8988T (cell line): ENCODE results near the gene GPR35.
A peak's percentile ranks its signal among the peaks of the same experiment; 100 is the strongest.

ENCODE experiments used
- DNase-seq: peaks from one replicate; pipeline ENCODE4 v3.0.0; 2011

Gene GPR35

DNA sequence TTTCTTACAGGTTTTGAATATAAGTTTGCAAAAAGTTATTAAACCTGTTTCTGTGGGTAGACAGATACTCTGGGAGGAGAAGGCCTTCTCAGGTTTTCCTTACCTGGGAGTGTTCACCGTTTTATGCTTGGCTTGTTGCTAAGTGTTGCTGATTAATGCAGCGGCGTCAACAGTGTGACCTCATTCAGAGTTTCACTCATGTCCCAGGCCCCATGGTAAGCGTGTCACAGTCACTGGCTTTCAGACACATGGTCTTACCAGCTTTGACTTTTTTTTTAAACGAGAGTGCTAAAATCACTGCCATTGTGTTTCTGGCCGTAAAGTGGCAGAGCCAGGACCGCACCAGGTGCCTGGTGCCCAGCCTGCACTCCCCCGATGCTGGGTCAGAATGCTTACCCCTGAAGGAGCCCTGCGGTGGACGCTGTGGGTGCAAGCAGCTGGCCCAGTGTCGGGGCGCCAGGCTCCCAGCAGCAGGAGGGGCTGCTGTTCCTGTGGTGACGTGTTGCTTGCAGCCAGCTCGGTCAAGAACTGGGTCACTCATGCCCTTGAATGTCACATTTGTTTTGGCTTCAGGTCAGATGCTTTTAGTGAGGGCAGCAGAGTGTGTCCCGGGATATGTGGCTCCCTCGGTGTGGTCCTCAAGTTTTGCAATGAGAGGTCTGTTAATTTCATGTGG is 35.3 kb upstream of the GPR35 start:
- no peak for DNase-seq

DNA sequence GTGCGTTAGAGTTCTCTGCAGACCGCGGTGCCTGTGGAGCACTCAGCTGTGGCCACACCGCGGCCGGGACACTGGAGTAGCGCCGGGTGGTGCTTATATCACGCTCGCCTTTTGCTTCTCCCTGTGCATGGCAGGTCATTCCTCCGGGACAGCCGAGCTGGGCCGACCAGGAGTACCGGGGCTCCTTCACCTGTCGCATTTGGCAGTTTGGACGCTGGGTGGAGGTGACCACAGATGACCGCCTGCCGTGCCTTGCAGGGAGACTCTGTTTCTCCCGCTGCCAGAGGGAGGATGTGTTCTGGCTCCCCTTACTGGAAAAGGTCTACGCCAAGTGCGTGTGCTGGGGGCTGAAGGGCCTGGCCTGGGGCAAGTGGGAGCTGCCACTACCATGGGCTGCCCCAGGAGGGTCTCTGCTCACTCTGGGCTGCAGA is 34.6 kb upstream of the GPR35 start:
- no peak for DNase-seq

DNA sequence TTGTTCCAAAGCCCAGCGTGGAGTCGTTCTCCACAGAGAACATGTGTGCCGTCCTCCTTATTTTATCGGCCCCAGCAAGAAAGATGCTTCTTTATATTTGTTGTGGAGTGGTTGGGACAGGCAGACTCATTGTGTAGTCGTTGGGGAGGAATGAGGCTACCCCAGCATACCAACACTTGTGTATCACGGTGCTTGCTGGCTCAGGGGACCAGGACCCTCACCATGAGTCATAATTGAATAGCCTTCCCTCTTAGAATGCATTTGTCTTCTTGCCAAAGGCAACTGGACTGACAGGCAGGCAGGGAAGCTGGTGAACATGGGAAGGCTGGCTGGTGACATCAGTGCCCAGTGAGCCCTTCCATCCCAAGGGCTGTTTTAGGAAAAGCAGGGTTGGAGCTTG is 34.1 kb upstream of the GPR35 start:
- no peak for DNase-seq

DNA sequence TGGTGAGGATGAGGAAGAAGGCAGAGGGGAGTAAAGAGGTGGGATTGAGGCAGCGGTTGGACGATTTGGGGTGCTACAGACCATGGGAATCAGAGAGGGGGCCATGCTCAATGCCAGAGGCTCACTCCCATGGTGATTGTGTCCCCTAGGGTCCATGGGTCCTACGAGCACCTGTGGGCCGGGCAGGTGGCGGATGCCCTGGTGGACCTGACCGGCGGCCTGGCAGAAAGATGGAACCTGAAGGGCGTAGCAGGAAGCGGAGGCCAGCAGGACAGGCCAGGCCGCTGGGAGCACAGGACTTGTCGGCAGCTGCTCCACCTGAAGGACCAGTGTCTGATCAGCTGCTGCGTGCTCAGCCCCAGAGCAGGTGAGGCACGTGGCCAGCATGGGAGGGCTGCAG is 33.5 kb upstream of the GPR35 start:
- no peak for DNase-seq

DNA sequence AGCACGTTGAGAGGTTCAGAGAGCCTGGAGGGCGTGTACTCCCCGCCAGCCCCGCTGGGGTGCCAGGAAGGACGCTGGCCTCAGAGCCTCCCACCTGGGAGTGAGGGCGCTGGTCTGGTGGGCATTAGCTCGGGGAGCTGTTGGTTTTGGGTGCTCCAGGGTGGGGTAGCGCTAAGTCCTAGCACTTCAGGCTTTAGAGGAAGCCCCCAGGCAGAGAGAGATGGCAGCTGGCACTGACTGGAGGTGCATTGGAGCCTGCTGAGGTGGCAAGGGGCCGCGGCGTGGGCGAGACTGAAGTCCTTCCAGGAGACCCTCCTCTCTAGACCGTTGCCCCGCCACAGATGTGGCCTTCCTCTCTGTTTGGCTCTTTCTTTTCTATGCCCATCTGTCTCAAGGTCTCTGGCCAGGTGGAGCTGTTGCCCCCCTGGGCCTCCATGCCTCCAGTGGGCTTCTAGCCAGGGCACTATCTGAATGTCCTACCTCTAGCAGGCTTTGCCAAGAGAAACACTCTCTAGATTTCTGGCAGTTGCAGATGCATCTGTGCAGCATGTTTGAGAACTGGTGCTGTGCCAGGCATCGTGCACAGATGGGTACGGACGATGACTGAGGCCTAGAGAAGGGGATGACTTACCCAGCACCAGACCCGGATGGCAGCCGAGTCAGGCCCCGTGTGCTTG is 32.1 kb upstream of the GPR35 start:
- DNase-seq = no peak

DNA sequence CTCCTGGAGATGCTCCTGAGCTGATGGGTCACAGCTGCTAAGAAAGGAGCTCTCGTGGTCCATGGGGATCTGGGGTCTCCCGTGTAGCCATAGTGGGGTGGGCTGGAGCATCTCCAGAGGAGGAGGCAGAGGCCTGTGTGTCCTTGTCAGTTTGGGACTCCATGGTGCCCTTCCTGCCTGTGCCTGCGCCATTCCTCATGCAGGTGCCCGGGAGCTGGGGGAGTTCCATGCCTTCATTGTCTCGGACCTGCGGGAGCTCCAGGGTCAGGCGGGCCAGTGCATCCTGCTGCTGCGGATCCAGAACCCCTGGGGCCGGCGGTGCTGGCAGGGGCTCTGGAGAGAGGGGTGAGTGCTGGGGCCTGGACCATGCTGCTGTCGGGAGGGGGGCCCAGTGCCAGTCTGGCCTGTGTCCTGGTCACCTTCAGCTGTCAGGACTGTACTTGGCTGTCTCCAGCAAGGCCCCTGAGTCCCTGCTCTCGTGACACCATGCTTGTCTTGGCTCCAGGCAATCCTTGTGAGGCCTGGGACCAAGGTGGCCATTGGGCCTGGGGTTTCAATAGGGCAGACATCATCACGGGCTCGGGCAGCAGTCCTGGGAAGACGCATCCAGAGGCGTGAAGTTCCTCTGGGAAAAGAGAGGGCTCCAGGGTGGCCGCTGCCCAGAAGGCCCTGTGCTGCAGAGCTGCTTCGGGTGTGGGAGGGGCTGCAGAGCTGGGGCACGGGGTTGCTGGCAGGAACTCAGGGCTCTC is 31.4 kb upstream of the GPR35 start:
- DNase-seq = no peak

DNA sequence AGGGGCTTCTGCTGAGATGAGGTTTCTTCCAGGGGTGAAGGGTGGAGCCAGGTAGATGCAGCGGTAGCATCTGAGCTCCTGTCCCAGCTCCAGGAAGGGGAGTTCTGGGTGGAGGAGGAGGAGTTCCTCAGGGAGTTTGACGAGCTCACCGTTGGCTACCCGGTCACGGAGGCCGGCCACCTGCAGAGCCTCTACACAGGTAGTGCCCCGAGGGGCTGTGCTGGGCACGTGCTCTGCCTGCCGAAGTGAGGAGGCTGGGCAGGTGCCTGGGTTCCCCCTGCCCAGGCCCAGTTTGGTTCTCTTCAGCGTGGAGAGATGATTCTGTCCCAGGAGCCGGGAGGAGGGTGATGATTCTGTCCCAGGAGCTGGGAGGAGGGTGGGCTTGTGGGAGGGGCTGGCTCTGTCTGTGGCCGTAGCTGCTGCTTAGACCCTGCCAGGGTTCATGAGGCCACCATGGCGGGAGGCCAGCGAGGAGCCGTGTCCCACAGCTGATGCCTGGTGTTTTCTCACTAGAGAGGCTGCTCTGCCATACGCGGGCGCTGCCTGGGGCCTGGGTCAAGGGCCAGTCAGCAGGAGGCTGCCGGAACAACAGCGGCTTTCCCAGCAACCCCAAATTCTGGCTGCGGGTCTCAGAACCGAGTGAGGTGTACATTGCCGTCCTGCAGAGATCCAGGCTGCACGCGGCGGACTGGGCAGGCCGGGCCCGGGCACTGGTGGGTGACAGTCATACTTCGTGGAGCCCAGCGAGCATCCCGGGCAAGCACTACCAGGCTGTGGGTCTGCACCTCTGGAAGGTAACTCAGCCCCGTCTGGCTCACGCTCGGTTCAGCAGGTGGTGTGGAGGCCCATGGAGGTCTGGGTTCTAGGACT is 30.5 kb upstream of the GPR35 start:
- no peak for DNase-seq

DNA sequence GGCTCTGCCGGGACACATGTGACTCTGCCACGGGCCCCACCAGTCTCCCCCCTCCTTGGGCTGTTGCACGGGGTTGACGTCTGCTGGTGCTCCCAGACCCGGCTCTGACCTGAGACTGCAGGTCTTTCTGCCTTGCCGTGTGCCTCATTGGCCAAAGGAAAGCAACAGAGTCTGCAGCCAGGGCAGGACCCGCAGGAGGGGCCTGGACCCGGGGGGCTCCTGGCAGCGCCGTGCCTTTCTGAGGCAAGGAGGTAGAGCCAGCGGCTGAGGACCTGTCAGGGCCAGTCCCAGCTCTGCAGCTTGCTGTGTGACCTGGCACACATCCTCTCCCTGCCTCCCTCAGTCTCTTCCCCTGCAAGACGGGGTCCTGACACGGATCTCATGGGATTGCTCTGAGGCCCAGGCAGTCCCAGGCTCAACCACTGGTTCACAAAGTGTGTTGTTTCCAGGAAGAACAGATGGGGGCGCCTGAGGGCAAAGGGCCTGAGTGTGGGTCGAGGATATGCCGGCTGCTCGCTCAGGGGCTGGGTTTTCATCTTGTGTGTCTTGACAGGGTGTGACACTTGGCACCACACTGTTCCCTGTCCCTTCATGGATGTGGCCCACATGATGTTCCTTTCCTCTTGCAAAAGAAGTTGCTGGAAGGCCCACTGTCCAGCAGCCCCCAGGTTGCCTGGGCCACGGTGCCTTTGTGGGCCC is 29.8 kb upstream of the GPR35 start:
- peak; percentile 87 for DNase-seq

DNA sequence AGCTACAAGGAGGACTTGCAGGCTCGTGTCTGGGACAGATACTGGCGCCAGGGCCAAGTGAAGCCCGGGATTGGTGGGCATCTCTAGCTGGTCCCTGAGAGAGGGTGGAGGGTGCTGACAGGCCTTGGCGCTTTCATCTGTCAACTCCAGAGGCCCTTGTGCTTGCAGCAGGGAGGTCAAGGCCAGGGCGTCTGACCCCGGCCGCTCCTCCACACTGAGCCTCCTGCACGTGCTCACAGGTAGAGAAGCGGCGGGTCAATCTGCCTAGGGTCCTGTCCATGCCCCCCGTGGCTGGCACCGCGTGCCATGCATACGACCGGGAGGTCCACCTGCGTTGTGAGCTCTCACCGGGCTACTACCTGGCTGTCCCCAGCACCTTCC is 29.2 kb upstream of the GPR35 start:
- no peak for DNase-seq

DNA sequence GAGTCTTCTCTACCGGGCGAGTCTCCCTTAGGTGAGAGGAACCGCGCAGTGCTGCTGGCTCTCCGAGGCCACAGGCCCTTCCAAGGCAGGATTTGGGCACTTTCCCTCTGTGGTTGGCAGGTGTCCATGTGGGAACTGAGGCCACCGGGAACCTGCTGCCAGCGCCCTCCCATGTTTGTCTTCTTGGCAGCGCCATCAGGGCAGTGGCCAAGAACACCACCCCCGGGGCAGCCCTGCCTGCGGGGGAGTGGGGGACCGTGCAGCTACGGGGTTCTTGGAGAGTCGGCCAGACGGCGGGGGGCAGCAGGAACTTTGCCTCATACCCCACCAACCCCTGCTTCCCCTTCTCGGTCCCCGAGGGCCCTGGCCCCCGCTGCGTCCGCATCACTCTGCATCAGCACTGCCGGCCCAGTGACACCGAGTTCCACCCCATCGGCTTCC is 28.8 kb upstream of the GPR35 start:
- no peak for DNase-seq

DNA sequence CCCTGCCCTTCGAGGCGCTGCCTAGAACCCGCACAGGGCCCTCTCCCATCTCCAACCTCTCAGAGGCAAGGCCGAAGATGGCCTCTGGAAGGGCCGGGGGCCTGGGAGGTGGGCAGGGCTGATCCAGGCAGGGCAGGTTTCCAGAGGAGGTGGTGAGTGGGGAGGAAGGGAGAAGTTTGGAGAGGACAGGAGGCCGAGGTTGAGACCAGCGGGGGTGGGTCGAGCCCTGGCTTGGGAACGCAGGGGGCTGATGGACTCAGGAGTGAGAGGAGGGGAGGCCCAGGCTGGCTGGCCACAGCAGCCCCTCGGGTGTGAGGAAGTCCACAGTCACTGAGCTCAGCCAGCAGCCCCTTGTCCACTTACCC is 28.2 kb upstream of the GPR35 start:
- no peak for DNase-seq

DNA sequence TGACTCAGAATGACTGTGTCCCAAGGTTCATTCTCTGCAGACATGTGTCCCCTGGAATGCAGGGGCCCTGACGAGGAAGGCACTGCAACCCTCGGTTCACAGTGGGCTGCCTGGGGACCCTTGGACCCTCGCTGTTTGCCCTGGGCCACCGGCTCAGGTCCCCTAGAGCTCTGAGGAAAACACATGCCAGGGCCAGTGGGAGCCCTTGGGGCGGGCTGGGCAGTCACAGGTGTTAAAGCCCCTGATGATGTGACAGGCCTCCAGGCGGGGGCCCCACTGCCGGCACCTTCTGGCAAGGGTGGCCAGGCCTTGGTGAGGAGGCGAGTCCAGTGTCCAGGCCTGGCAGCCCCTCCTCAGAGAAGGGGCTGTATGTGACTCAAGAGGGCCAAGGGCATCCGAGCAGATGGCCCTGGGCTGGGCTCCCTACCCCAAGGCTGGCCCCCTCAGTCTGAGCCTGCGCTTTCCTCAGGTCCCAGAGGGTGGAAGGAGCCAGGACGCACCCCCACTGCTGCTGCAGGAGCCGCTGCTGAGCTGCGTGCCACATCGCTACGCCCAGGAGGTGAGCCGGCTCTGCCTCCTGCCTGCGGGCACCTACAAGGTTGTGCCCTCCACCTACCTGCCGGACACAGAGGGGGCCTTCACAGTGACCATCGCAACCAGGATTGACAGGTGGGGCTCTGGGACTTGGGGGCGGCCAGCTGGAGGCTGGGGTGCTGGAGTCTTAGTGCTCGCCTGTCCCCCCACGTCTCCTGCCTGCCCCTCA is 27.7 kb upstream of the GPR35 start:
- no peak for DNase-seq

DNA sequence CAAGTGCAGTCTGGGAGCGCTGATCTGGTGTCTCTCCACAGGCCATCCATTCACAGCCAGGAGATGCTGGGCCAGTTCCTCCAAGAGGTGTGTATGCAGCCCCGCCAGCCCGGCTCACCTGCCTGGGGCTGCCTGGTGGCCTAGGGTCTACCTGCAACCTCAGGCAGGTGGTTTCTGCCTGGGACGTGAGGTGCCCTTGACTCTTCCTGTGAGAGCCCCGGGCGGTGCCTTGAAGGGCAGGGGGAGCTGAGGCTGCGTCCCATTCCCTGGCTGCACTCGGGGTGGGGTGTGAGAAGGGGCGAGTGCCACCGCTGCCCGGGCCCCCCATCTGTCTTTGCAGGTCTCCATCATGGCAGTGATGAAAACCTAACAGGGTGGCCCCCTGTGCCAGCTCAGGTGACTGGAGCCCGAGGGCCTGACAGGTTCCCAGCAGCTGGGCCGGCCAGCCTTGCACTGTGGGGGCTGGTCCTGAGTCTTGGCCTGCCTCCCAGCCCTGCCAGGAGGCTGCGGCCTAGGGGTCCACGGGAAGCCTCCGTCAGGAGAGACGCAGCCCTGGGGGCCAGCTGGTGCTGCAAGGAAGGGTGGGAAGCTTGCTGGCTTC is 26.9 kb upstream of the GPR35 start:
- no peak for DNase-seq

DNA sequence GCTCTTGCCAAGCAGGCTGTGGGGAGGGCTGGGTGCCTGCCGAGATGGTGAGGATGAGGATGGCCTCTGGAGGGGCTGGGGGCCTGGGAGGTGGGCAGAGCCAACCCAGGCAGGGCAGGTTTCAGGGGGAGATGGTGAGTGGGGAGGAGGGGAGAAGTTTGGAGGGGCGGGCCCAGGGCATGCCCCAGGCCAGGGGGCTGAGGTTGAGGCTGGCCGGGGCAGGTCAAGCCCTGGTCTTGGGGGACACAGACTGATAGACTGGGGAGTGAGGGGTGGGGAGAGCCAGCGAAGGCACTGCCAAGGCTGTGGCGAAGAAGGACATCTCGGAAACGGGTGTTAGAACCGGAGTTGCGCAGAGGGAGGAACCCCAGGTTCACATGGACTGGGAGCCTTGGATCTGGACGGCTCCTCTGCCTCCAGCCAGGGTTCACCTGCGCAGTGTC is 26.1 kb upstream of the GPR35 start:
- no peak for DNase-seq

DNA sequence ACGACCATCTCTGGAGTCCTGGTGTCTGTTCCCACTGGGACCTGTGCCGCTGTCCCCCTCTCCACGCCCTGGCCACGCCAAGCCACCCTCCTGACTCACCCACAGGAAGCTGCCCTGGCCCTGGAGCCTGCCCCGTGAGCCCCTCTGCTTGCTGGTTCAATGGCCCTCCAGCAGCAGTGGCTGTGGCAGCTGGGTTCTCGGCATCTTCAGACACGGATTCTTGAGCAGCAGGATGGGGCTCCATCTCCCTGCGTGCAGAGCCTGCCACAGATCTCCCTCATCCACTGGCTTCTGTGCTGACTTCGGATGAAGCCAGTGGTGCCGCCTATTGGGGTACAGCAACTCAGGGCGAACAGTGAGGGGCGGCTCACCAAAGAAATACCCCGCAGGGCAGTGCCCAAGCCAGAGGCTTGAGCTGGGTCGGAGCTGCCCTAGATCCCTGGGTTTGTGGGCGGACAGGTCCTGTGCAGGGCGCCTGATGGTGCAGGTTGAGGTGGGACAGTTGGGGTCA is 24.8 kb upstream of the GPR35 start:
- DNase-seq = no peak

DNA sequence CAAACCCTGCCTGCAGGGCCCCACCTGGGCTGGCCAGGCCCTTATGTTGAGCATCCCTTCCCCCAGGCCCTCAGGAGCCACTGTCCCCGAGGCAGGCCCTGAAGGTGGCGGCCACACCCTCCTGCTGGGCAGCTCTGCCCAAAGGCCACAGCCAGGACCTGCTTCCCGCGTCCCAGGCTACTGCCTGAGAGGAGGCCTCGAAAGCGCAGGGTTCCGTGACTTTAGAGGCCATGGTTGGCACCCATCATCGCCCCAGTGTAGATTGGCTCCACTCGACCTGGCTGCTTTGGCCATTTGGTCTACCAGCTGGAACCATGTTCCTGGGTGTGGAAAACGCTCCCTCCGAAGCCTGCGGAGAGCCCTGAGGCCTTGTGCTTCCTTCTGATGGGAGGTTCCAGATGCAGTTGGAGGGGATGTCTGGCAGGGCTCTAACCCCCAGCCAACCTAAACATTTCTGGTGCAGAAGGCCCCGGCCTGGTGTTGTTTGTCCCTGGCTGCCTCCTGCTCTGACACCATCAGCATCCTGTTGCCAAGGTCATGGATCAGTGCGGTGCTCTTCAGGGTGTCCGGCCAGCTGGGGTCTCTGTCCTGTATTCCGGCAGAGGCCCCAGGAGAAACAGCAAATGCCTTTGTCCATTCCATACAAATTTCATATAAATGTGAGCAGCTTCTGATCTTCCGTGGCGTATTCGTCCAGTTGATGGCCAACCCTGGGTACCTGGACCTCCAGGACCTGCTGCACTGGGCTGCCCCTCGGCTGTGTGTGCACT is 24.0 kb upstream of the GPR35 start:
- no peak for DNase-seq

DNA sequence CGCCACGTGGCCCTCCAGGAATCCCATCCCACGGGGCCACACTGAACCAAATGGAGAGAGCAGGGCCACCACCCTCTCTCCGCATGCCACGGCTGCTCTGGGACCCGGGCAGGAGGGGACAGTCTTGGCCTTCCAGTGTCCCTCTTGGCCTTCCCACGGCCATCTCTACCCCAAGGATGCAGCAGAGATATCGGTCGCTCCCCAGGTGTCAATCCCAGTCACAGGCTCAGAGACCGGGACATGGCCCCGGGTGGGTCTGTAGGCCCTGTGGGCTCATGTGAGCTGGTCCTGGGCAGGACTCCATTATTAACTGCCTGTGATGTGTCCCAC is 23.5 kb upstream of the GPR35 start:
- DNase-seq = no peak

DNA sequence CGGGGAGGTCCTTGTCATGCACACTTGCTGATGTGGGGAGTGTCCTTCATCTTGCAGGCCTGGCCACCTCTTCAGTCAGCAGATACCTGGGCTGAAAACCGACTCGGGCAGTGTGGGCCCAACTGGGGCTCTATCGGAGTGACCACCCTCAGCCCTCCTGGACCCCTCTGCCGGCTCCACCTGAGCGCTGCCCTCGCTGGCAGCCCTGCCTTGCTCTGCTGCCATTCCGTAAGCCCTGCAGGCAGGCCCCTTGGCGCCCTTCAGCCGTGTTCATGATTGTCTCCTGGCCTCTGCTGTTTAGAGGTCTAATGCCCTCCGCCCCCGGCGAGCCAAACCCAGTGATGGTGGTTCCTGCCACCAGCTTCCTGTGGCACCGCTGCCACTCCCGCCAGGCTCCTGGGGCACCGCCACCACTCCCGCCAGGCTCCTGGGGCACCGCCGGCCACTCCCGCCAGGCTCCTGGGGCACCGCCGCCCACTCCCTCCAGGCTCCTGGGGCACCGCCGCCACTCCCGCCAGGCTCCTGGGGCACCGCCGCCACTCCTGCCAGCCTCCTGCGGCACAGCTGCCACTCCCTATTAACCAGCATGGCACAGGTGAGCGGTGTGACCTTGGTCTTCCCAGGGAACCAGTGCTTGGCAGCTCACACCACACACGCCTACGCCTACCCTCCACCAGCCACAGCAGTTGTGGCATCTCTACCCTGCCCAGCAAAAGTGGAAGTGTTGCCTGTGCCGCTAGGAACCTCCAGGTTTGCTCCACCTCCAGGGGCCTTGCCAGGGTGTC is 22.8 kb upstream of the GPR35 start:
- no peak for DNase-seq

DNA sequence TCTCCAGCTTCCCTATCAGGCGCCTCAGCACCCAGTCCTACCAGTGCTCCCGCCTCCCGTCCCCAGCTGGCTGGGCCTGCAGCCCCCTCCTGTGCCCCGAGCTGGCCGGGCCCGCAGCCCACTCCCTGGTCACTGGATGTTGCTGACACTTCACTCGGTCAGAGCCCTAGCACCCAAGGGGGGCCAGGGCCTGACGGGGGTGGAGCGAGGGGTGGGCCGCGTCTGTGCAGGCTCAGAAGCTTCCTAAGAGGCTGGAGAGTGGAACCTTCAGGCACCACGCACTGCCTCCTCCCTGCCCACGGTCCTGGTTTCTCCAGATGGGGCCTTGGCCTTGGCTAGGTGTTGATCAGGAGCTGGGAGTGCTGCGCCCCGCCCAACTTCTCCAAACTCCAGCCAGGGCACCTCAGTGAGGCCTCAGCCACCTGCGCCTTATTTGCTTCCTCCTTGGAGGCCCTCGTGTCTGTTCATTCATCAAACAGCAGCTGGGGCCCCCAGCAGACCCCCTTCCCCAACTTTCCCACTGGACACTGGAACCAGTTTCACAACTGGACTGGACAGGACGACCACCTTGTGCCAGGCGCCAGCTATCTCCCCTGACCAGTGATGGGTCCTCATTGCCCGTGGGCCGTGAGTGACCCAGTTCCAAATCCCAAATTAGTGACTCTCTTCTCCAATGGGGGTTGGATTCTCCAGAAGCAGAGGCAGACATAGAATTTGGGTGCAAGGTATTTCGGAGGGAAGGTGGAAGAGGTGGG is 22.0 kb upstream of the GPR35 start:
- DNase-seq = no peak
